ENCODE measurements around the gene PPP1CB. TPM values are rescaled to one million over a fixed set of nuclear protein-coding genes. Genes with fewer than 3 reads are reported as not detected.
A peak's percentile ranks its signal among the peaks of the same experiment; 100 is the strongest.

PPP1CB gene
- total RNA-seq, 1 donor from 2014 or later: 135 TPM

DNA sequence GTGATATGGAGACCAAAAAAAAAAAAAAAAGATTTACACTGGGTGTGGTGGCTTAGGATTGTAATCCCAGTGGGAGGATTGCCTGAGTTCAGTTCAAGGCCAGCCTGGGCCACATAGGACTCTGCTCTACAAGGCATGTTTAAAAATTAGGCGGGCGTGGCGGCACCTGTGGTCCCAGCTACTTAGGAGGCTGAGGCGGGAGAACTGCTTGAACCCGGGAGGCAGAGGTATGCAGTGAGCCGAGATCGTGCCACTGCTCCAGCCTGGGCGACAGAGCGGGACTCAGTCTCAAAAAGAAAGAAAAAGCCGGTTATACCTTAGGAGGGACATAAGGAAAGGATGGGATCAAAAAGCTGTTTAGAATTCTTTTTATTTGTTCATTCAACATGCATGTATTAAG is 58.3 kb downstream of the PPP1CB start:
- H3K27ac Mint-ChIP-seq: no peak overlapping the region
- peaks cover 6% of the 10 kb centered on the region for H3K4me1 Mint-ChIP-seq
- TF ChIP-seq, protein P1, sequence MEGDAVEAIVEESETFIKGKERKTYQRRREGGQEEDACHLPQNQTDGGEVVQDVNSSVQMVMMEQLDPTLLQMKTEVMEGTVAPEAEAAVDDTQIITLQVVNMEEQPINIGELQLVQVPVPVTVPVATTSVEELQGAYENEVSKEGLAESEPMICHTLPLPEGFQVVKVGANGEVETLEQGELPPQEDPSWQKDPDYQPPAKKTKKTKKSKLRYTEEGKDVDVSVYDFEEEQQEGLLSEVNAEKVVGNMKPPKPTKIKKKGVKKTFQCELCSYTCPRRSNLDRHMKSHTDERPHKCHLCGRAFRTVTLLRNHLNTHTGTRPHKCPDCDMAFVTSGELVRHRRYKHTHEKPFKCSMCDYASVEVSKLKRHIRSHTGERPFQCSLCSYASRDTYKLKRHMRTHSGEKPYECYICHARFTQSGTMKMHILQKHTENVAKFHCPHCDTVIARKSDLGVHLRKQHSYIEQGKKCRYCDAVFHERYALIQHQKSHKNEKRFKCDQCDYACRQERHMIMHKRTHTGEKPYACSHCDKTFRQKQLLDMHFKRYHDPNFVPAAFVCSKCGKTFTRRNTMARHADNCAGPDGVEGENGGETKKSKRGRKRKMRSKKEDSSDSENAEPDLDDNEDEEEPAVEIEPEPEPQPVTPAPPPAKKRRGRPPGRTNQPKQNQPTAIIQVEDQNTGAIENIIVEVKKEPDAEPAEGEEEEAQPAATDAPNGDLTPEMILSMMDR (IDR thresholded peaks at IDR 0.05): no peak
- intact Hi-C loops (cut with micrococcal nuclease): loop anchor here (2.0 kb wide), 2 partner anchors 59 to 215 kb away; partner anchors contain the start of gene PPP1CB
- ChIA-PET POLR2A (interaction anchor here (1.8 kb wide), 1 partner anchor 58 kb away, joined by 6 read pairs; the partner anchor contains the start of gene PPP1CB), CTCF (interaction anchor here (1.2 kb wide), 1 partner anchor 11 kb away, joined by 4 read pairs; no protein-coding TSS in a partner anchor)
- H3K4me3 Mint-ChIP-seq: peak overlapping the region; percentile 84
- no peaks in the 10 kb centered on the region for H3K27me3 Mint-ChIP-seq
- no peak for ATAC-seq (ENCODE audit: low read depth)
- peaks cover 7% of the 10 kb centered on the region for H3K36me3 Mint-ChIP-seq (ENCODE audit: low read depth)
- DNase-seq: no peak
- H3K9me3 Mint-ChIP-seq: no peaks in the 10 kb centered on the region

DNA sequence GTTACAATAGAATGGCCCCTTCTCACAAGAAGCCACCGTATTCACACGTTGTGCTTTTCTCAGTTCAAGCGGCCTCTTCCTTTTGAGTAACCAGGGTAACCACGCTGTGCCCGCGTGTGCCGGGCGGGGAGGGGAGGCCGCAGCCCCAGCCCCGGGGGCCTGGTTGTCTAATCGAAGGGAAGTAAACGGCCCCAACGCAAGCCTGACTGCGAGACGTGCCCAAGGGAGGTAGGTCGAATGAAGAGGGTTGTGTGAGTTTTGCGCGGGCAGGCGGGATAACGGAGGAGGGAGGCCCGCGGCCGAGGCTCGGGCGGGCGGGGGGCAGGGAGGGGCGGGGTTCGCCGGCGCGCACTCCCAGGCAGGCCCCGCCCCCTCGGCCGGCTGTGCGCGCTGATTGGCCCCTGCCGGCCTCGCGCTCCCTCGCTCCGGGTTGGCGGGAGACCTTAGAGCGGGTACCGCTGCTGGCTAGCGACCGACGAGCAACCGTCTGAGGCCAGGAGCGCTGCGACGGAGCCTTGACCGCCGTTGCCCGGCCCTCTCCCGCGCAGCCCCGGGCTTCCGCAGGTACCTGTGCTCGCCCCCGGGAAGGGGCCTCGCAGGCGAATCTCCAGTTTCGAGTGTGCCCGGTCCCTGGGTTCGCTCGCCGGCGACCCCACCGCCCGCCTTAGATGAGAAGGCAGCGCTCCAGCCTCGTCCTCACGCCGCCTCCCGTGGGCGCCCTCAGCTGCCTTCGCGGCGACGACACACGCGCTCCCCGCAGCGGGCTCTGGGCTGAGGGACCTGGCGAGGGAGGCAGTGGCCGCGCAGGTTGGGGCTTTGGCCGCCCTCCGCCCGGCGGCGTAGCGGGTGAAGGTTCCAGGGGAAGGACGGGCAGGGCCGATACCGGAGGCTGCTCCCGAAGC is 59.0 kb downstream of the PPP1CB start, which contains the start of gene SPDYA:
Gene SPDYA, plus strand, starts transcription at position 451 of the 902 bp plus-strand sequence. CDS start 5,181 bp downstream, outside the sequence.
- DNase-seq: peak; percentile 71
- TF ChIP-seq, protein P1 (IDR thresholded peaks at IDR 0.05): no peak
- Mint-ChIP-seq H3K4me3 (peak within 1 kb of the TSS; percentile 84), H3K27ac (peak within 1 kb of the TSS; percentile 50), H3K9me3 (no peaks in the 10 kb centered on the region), H3K36me3 (ENCODE audit: low read depth) (peaks cover 3% of the 10 kb centered on the region), H3K27me3 (no peaks in the 10 kb centered on the region), H3K4me1 (peaks cover 6% of the 10 kb centered on the region)
- ATAC-seq (ENCODE audit: low read depth): peak; percentile 96
- intact Hi-C loops (cut with micrococcal nuclease): loop anchor here (2.0 kb wide), 2 partner anchors 60 to 216 kb away; partner anchors contain the start of gene PPP1CB
- ChIA-PET POLR2A (interaction anchor here (0.6 to 1.4 kb wide), 3 partner anchors 10 to 255 kb away, joined by 3 to 7 read pairs (median 5); partner anchors contain the start of gene PPP1CB), CTCF (no interaction called here)

DNA sequence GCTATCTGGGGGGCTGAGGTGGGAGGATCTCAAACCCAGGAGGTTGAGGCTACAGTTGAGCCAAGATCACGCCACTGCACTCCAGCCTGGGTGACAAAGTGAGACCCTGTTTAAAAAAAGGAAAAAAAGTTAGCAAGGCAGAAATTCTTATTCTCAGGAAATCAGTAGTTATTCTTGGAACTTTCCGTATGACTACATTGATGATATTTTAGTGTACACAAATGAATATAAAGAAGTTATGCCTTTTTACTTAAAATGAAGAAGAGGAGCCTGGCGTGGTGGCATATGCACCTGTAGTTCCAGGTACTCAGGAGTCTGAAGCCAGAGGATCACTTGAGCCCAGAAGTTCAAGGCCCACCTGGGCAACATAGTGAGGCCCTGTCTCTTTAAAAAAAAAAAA is 66.4 kb downstream of the PPP1CB start:
- no peak for ATAC-seq (ENCODE audit: low read depth)
- Mint-ChIP-seq H3K9me3 (no peaks in the 10 kb centered on the region), H3K36me3 (ENCODE audit: low read depth) (no peaks in the 10 kb centered on the region), H3K4me1 (peaks cover 4% of the 10 kb centered on the region), H3K4me3 (no peak overlapping the region), H3K27ac (no peak overlapping the region), H3K27me3 (no peaks in the 10 kb centered on the region)
- CTCF ChIA-PET: no interaction called here
- intact Hi-C loops (cut with micrococcal nuclease): no loop called here
- DNase-seq: no peak
- TF ChIP-seq, protein P1 (IDR thresholded peaks at IDR 0.05): no peak
- POLR2A ChIA-PET: no interaction called here

DNA sequence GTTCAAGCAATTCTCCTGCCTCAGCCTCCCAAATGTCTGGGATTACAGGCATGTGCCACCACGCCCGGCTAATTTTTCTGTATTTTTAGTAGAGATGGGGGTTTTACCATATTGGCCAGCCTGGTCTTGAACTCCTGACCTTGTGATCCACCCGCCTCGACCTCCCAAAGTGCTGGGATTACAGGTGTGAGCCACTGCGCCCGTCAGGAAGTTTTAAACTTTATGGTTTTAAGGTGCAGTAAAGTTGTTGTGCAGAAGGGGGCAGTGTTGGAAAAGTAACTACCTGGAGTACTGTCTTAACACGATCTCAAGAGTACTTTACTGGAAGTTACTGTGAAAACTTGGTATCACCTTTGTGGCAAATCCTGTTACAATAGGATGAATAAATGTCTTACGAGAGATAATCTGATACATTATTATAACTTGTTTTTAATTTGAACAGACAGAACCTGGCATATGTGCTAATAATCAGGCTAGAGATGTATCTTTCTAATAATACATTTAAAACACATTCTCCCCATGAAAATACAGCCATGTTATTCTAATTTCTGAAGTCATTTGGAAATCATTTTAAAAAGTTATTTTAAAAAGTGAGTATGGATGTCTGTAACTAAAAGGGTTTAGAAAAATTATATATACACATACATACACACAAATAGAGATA is 69.8 kb downstream of the PPP1CB start:
- Mint-ChIP-seq H3K4me1 (peaks cover 4% of the 10 kb centered on the region), H3K27ac (no peak overlapping the region), H3K4me3 (no peak overlapping the region), H3K36me3 (ENCODE audit: low read depth) (no peaks in the 10 kb centered on the region), H3K9me3 (no peaks in the 10 kb centered on the region), H3K27me3 (no peaks in the 10 kb centered on the region)
- ATAC-seq (ENCODE audit: low read depth): peak; percentile 72
- POLR2A ChIA-PET: no interaction called here
- intact Hi-C loops (cut with micrococcal nuclease): loop anchor here (1.0 to 5.0 kb wide), 4 partner anchors 76 to 1101 kb away; no protein-coding TSS in a partner anchor
- CTCF ChIA-PET: interaction anchor here (1.0 to 2.0 kb wide), 6 partner anchors 10 to 378 kb away, joined by 3 to 18 read pairs (median 4); no protein-coding TSS in a partner anchor
- peak; percentile 17 for DNase-seq
- TF ChIP-seq, protein P1 (IDR thresholded peaks at IDR 0.05): no peak

Data from activated B cell treated with CpG ODN at 0.5 μM for 24 hours (primary cell).